Measurements from ENCODE around the gene RAD51B.

Gene RAD51B

GRCh38 chr14:68146818-68147217 lies 327.2 kb downstream of the RAD51B start:
- Histone ChIP-seq H3K9me3 (ENCODE audit: control insufficient read depth, low read depth, low read length) (no peaks in the 10 kb centered on the region), H3K4me3 (ENCODE audit: low read length) (no peak overlapping the region), H3K9ac (ENCODE audit: low read length) (no peak overlapping the region), H3K27ac (ENCODE audit: low read length) (no peak overlapping the region), H3K27me3 (ENCODE audit: control insufficient read depth, insufficient read depth, low read length) (no peaks in the 10 kb centered on the region), H3K36me3 (ENCODE audit: control insufficient read depth, low read depth, low read length) (no peaks in the 10 kb centered on the region), H3K4me1 (ENCODE audit: control insufficient read depth, low read depth, low read length) (no peaks in the 10 kb centered on the region)

GRCh38 chr14:68147303-68147702 lies 327.7 kb downstream of the RAD51B start:
- Histone ChIP-seq H3K4me3 (ENCODE audit: low read length) (no peak overlapping the region), H3K27ac (ENCODE audit: low read length) (no peak overlapping the region), H3K36me3 (ENCODE audit: control insufficient read depth, low read depth, low read length) (no peaks in the 10 kb centered on the region), H3K4me1 (ENCODE audit: control insufficient read depth, low read depth, low read length) (no peaks in the 10 kb centered on the region), H3K9ac (ENCODE audit: low read length) (no peak overlapping the region), H3K27me3 (ENCODE audit: control insufficient read depth, insufficient read depth, low read length) (no peaks in the 10 kb centered on the region), H3K9me3 (ENCODE audit: control insufficient read depth, low read depth, low read length) (peaks cover 2% of the 10 kb centered on the region)

- Histone ChIP-seq H3K9me3 (ENCODE audit: control insufficient read depth, low read depth, low read length) (peaks cover 2% of the 10 kb centered on the region), H3K4me3 (ENCODE audit: low read length) (no peak overlapping the region), H3K4me1 (ENCODE audit: control insufficient read depth, low read depth, low read length) (no peaks in the 10 kb centered on the region), H3K27me3 (ENCODE audit: control insufficient read depth, insufficient read depth, low read length) (no peaks in the 10 kb centered on the region), H3K36me3 (ENCODE audit: control insufficient read depth, low read depth, low read length) (no peaks in the 10 kb centered on the region), H3K9ac (ENCODE audit: low read length) (no peak overlapping the region), H3K27ac (ENCODE audit: low read length) (no peak overlapping the region)
Observed at GRCh38 chr14:68148276-68148675, 328.7 kb downstream of the RAD51B start.

- H3K4me1 ChIP-seq (ENCODE audit: control insufficient read depth, low read depth, low read length) = peaks cover 4% of the 10 kb centered on the region
- H3K4me3 ChIP-seq (ENCODE audit: low read length) = no peak overlapping the region
- H3K27ac ChIP-seq (ENCODE audit: low read length) = no peak overlapping the region
- H3K9ac ChIP-seq (ENCODE audit: low read length) = no peak overlapping the region
- H3K9me3 ChIP-seq (ENCODE audit: control insufficient read depth, low read depth, low read length) = peaks cover 2% of the 10 kb centered on the region
- no peaks in the 10 kb centered on the region for H3K36me3 ChIP-seq (ENCODE audit: control insufficient read depth, low read depth, low read length)
- H3K27me3 ChIP-seq (ENCODE audit: control insufficient read depth, insufficient read depth, low read length) = no peaks in the 10 kb centered on the region
Observed at GRCh38 chr14:68148763-68149162, 329.2 kb downstream of the RAD51B start.

- H3K36me3 ChIP-seq (ENCODE audit: control insufficient read depth, low read depth, low read length) = no peaks in the 10 kb centered on the region
- no peak overlapping the region for H3K27ac ChIP-seq (ENCODE audit: low read length)
- H3K9me3 ChIP-seq (ENCODE audit: control insufficient read depth, low read depth, low read length) = peaks cover 2% of the 10 kb centered on the region
- no peak overlapping the region for H3K9ac ChIP-seq (ENCODE audit: low read length)
- H3K4me3 ChIP-seq (ENCODE audit: low read length) = no peak overlapping the region
- peaks cover 7% of the 10 kb centered on the region for H3K4me1 ChIP-seq (ENCODE audit: control insufficient read depth, low read depth, low read length)
- no peaks in the 10 kb centered on the region for H3K27me3 ChIP-seq (ENCODE audit: control insufficient read depth, insufficient read depth, low read length)
Observed at GRCh38 chr14:68153275-68153674, 333.7 kb downstream of the RAD51B start.

- Histone ChIP-seq H3K4me1 (ENCODE audit: control insufficient read depth, low read depth, low read length) (peaks cover 7% of the 10 kb centered on the region), H3K4me3 (ENCODE audit: low read length) (no peak overlapping the region), H3K9me3 (ENCODE audit: control insufficient read depth, low read depth, low read length) (peaks cover 2% of the 10 kb centered on the region), H3K9ac (ENCODE audit: low read length) (no peak overlapping the region), H3K27ac (ENCODE audit: low read length) (no peak overlapping the region), H3K27me3 (ENCODE audit: control insufficient read depth, insufficient read depth, low read length) (no peaks in the 10 kb centered on the region), H3K36me3 (ENCODE audit: control insufficient read depth, low read depth, low read length) (no peaks in the 10 kb centered on the region)
Observed at GRCh38 chr14:68154275-68154674, 334.7 kb downstream of the RAD51B start.

GRCh38 chr14:68157971-68158371 lies 338.4 kb downstream of the RAD51B start:
- Histone ChIP-seq H3K9ac (ENCODE audit: low read length) (no peak overlapping the region), H3K36me3 (ENCODE audit: control insufficient read depth, low read depth, low read length) (no peaks in the 10 kb centered on the region), H3K9me3 (ENCODE audit: control insufficient read depth, low read depth, low read length) (no peaks in the 10 kb centered on the region), H3K4me1 (ENCODE audit: control insufficient read depth, low read depth, low read length) (peaks cover 7% of the 10 kb centered on the region), H3K27ac (ENCODE audit: low read length) (no peak overlapping the region), H3K4me3 (ENCODE audit: low read length) (no peak overlapping the region), H3K27me3 (ENCODE audit: control insufficient read depth, insufficient read depth, low read length) (no peaks in the 10 kb centered on the region)

GRCh38 chr14:68158640-68159039 lies 339.1 kb downstream of the RAD51B start:
- Histone ChIP-seq H3K27ac (ENCODE audit: low read length) (no peak overlapping the region), H3K4me1 (ENCODE audit: control insufficient read depth, low read depth, low read length) (peaks cover 4% of the 10 kb centered on the region), H3K4me3 (ENCODE audit: low read length) (no peak overlapping the region), H3K27me3 (ENCODE audit: control insufficient read depth, insufficient read depth, low read length) (no peaks in the 10 kb centered on the region), H3K36me3 (ENCODE audit: control insufficient read depth, low read depth, low read length) (no peaks in the 10 kb centered on the region), H3K9ac (ENCODE audit: low read length) (no peak overlapping the region), H3K9me3 (ENCODE audit: control insufficient read depth, low read depth, low read length) (no peaks in the 10 kb centered on the region)

- H3K9me3 ChIP-seq (ENCODE audit: control insufficient read depth, low read depth, low read length) = no peaks in the 10 kb centered on the region
- no peaks in the 10 kb centered on the region for H3K36me3 ChIP-seq (ENCODE audit: control insufficient read depth, low read depth, low read length)
- no peak overlapping the region for H3K27ac ChIP-seq (ENCODE audit: low read length)
- no peaks in the 10 kb centered on the region for H3K4me1 ChIP-seq (ENCODE audit: control insufficient read depth, low read depth, low read length)
- H3K9ac ChIP-seq (ENCODE audit: low read length) = no peak overlapping the region
- no peak overlapping the region for H3K4me3 ChIP-seq (ENCODE audit: low read length)
- H3K27me3 ChIP-seq (ENCODE audit: control insufficient read depth, insufficient read depth, low read length) = no peaks in the 10 kb centered on the region
Observed at GRCh38 chr14:68159701-68160633, 340.4 kb downstream of the RAD51B start.

GRCh38 chr14:68160779-68161546 lies 341.4 kb downstream of the RAD51B start:
- no peak overlapping the region for H3K9ac ChIP-seq (ENCODE audit: low read length)
- H3K9me3 ChIP-seq (ENCODE audit: control insufficient read depth, low read depth, low read length) = no peaks in the 10 kb centered on the region
- H3K36me3 ChIP-seq (ENCODE audit: control insufficient read depth, low read depth, low read length) = no peaks in the 10 kb centered on the region
- H3K4me1 ChIP-seq (ENCODE audit: control insufficient read depth, low read depth, low read length) = no peaks in the 10 kb centered on the region
- H3K27me3 ChIP-seq (ENCODE audit: control insufficient read depth, insufficient read depth, low read length) = no peaks in the 10 kb centered on the region
- H3K27ac ChIP-seq (ENCODE audit: low read length) = no peak overlapping the region
- no peak overlapping the region for H3K4me3 ChIP-seq (ENCODE audit: low read length)

GRCh38 chr14:68162887-68163286 lies 343.3 kb downstream of the RAD51B start:
- Histone ChIP-seq H3K27me3 (ENCODE audit: control insufficient read depth, insufficient read depth, low read length) (no peaks in the 10 kb centered on the region), H3K4me1 (ENCODE audit: control insufficient read depth, low read depth, low read length) (no peaks in the 10 kb centered on the region), H3K9ac (ENCODE audit: low read length) (no peak overlapping the region), H3K9me3 (ENCODE audit: control insufficient read depth, low read depth, low read length) (no peaks in the 10 kb centered on the region), H3K36me3 (ENCODE audit: control insufficient read depth, low read depth, low read length) (no peaks in the 10 kb centered on the region), H3K27ac (ENCODE audit: low read length) (no peak overlapping the region), H3K4me3 (ENCODE audit: low read length) (no peak overlapping the region)

Data from iPS-18a (cell line).